ENCODE results near the gene CCR4.

CCR4 gene

DNA sequence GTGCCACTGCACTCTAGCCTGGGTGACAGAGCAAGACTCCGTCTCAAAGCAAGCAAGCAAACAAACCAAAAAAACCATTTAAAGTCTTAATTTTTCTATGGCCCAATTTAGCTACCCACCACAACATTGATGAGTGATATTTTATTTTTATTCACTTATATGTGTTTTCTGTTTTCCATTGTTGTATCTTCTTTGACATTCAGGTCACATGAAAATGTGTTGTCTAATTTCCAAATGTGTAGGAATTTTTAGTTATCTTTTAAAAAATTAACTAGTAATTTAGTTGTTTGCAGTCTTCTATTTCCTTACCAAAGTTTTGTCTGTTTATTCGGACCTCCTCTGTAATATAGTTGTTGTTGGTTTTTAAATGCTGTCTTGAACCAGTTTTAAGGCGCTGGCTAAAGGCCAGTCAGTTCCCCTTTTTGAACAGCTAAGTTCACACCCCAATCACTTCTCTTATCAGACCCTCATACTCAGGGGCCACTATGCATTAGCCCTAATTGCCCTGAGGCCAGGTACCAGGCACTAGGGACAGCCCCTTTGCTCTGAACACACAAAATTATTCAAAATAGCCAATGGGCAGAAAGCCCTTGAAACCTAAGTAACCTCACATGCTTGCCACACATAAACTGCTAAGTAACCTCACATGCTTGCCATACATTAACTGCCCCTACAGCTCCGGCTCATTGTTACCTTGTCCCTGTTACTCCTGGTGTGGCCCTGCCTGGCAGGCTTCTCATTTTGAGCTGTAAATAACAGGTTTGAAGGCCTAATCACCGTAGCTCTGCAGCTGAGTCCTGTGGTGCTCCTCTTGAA lies 4.3 kb upstream of the CCR4 start:
- TF ChIP-seq, protein P1, sequence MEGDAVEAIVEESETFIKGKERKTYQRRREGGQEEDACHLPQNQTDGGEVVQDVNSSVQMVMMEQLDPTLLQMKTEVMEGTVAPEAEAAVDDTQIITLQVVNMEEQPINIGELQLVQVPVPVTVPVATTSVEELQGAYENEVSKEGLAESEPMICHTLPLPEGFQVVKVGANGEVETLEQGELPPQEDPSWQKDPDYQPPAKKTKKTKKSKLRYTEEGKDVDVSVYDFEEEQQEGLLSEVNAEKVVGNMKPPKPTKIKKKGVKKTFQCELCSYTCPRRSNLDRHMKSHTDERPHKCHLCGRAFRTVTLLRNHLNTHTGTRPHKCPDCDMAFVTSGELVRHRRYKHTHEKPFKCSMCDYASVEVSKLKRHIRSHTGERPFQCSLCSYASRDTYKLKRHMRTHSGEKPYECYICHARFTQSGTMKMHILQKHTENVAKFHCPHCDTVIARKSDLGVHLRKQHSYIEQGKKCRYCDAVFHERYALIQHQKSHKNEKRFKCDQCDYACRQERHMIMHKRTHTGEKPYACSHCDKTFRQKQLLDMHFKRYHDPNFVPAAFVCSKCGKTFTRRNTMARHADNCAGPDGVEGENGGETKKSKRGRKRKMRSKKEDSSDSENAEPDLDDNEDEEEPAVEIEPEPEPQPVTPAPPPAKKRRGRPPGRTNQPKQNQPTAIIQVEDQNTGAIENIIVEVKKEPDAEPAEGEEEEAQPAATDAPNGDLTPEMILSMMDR (IDR thresholded peaks at IDR 0.05; ENCODE audit: low read depth, low read length) = no peak

DNA sequence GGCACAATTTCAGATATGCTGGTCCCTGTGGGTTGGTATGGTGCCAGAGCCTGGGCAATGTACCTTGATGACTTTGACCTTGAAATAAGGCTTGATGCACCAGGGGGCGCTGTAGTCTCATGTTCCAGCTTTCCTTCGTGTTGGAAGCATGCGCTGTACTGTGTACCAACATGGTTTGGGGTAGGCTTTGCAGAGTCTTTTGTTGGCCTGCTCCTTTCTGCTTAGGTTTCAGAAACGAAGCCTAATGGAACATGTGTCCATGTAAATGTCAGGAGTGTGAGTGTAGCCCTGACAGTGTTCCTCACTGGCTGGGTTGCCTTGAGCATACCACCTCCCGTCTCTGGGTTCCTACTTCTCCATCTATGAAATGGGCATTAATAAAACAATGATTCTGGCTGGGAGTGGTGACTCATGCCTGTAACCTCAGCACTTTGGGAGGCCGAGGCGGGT lies 3.6 kb upstream of the CCR4 start:
- TF ChIP-seq, protein P1 (IDR thresholded peaks at IDR 0.05; ENCODE audit: low read depth, low read length) = peak; percentile 74
- peak; percentile 20 for DNase-seq (ENCODE audit: extremely low read depth, low read depth)

More for the DNA sequence above, 4.3 kb upstream of the CCR4 start:
- no peak for DNase-seq (ENCODE audit: extremely low read depth, low read depth)

DNA sequence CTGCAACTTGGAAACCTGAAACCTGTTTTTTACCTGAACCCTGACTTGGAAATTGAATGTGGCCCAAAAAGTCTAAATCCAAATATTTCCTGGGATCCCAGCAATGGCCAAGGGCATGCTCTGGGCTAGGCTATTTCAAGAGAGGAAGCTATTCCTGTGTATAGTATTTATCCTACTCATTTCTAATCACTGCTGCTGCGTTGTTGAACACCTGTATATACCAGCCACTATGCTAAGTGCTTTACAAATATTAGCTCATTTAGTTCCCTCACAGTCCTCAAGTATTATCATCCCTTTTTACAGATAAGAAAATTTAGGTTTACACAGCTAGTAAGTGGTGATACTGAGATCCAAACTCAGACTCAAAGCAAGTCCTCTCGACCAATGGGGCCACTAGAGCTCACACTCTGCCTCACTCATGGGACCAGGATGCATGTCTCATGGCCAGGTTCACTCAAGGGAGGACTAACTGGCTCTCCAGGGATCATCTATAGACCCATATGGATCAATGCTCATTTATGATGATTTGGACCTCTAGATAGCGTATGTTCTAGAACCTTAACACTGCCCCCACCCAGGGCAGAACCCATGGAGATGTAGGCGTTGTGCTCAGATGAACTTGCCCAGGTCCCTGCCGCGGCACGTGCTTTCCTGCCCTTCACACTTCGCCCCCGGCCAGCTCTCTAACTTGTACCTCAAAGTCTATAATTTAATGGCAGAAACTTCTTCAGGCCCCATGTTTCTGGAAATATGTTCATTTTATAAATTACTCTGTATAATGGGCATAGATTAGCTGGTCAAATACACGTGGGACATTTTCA lies 2.6 kb upstream of the CCR4 start:
- no peak for DNase-seq (ENCODE audit: extremely low read depth, low read depth)

DNA sequence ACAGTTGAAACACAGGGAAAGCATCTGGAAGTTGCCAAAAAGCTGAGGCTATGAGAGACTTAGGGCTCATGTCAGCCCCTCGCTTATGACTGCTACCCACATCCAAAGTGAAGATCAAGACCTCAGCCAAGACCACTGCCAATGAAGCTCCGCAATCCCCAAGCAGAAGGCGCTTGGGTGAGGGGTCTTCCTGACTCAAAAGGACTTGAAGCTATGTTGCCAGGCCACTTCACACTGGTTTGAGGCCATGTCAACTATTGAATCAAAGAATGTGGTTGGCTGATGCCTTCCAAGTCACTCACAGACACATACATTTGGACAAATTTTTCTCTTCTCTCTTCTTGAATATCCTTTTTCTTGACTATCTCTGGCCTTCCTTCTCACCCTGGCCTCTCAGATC lies 928 bp upstream of the CCR4 start:
- TF ChIP-seq, protein P1 (IDR thresholded peaks at IDR 0.05; ENCODE audit: low read depth, low read length) = no peak
- DNase-seq (ENCODE audit: extremely low read depth, low read depth) = no peak

More for the DNA sequence above, 2.6 kb upstream of the CCR4 start:
- TF ChIP-seq, protein P1 (IDR thresholded peaks at IDR 0.05; ENCODE audit: low read depth, low read length) = no peak

DNA sequence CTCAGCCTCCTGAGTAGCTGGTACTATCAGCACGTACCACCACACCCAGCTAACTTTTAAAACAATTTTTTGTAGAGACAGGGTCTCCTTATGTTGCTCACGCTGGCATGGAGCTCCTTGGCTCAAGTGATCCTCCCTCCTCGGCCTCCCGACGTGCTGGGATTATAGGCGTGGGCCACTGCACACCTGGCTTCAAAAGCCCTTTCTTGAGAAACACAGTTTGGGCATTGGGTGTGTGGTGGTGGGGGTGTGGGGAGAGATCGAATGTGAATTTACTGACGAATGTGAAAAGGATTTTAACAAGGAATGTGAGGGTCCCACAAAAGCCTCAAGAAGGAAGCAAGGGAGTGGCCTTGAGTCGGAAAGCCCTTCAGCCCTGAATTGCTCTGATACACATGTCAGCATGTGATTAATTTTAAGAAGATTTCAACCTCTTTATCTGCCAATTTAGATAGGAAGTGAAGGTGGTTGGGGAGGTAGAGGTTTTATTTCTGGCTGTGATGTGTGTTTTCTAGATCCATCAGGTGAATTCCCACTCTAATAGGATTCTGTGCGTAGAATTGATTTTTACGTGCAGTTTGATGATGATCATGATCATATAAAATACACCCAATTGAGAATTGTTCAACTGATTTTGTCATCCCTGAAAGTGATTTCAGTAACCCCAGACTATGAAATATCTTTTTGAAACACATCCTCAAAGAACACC lies 1.1 kb downstream of the CCR4 start:
- TF ChIP-seq, protein P1 (IDR thresholded peaks at IDR 0.05; ENCODE audit: low read depth, low read length) = no peak
- no peak for DNase-seq (ENCODE audit: extremely low read depth, low read depth)

DNA sequence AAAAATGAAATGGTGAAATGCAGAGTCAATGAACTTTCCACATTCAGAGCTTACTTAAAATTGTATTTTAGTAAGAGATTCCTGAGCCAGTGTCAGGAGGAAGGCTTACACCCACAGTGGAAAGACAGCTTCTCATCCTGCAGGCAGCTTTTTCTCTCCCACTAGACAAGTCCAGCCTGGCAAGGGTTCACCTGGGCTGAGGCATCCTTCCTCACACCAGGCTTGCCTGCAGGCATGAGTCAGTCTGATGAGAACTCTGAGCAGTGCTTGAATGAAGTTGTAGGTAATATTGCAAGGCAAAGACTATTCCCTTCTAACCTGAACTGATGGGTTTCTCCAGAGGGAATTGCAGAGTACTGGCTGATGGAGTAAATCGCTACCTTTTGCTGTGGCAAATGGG lies 3.1 kb downstream of the CCR4 start:
- TF ChIP-seq, protein P1 (IDR thresholded peaks at IDR 0.05; ENCODE audit: low read depth, low read length) = no peak
- DNase-seq (ENCODE audit: extremely low read depth, low read depth) = no peak
